K562 (cell line): ENCODE measurements around the gene ICAM2. TPM values are rescaled to one million over a fixed set of nuclear protein-coding genes. Genes with fewer than 3 reads are reported as not detected.

Experiments
- ATAC-seq: fragments of 200-7000 bp; cut with Tn5 transposase; 3 replicates; pipeline ENCODE4 v1.9.1; 2020; ENCODE audit warnings: moderate library complexity
- BruUV-seq: library from RNA; stranded (reverse); fragments of 400-500 nt; replicated peaks from 2 replicates; lab custom pipeline; 2021; lab: Mats Ljungman, UMichigan
- CTCF ChIA-PET: fragments of 300-600 bp; formaldehyde crosslinking; extraction: SDS; loops from one replicate; lab custom pipeline; 2021; ENCODE audit warnings: low intra/inter-chr PET ratio; lab: Yijun Ruan, JAX
- POLR2A ChIA-PET: fragments of 300-600, 350-650 bp; sonication (Branson Sonifier 250); formaldehyde crosslinking; extraction: SDS; loops from one replicate; lab custom pipeline; 2021; ENCODE audit warnings: antibody characterized with exemption, inconsistent platforms; lab: Yijun Ruan, JAX
- DNase-seq, 4 experiments: peaks; one replicate each; pipeline versions ENCODE4 v3.0.0 to v3.0.0-alpha.2; 2011 to 2018; ENCODE audit warnings: low spot score in 3 of 4, mixed read lengths in 3 of 4; ENCODE audit errors: extremely low read depth in 1 of 4
- FAIRE-seq: peaks from 2 replicates; lab custom pipeline; 2011; peaks lifted over from hg19 to GRCh38; lab: Jason Lieb, UNC
- H2AFZ ChIP-seq: 2 replicates; pipeline ENCODE4 v1.6.0; 2011; ENCODE audit warnings: low read depth, low read length, control low read depth, inconsistent platforms
- H3K27ac ChIP-seq: fragments of 200-600 bp; 3 replicates; pipeline ENCODE4 v1.8.0; 2011; ENCODE audit warnings: low read depth, mild to moderate bottlenecking, control low read depth, inconsistent platforms, low read length, moderate library complexity, mixed read lengths; ENCODE audit errors: extremely low read depth
- H3K27me3 ChIP-seq, 2 experiments: fragments of 300-600 bp in 1 of 2; 2 replicates in 1 of 2; 3 replicates in 1 of 2; pipeline versions ENCODE4 v1.6.0 to v1.8.0; 2011; ENCODE audit warnings: inconsistent platforms in 2 of 2, low read length in 2 of 2, mild to moderate bottlenecking in 1 of 2, mixed read lengths in 1 of 2, moderate library complexity in 1 of 2; ENCODE audit not compliant: control insufficient read depth in 2 of 2, insufficient read depth in 2 of 2
- H3K36me3 ChIP-seq: fragments of 300-600 bp; 3 replicates; pipeline ENCODE4 v1.8.0; 2011; ENCODE audit warnings: mild to moderate bottlenecking, low read length, inconsistent platforms; ENCODE audit not compliant: control insufficient read depth, insufficient read depth
- H3K4me1 ChIP-seq, 2 experiments: fragments of 200-600 bp in 1 of 2; replicated peaks in 1 of 2; 2 replicates in 1 of 2; 3 replicates in 1 of 2; pipeline versions ENCODE4 v1.5.1 to v1.8.0; 2011; ENCODE audit warnings: inconsistent platforms in 2 of 2, low read length in 2 of 2, mild to moderate bottlenecking in 1 of 2, mixed read lengths in 1 of 2, moderate library complexity in 1 of 2; ENCODE audit not compliant: control insufficient read depth in 2 of 2, insufficient read depth in 2 of 2
- H3K4me2 ChIP-seq: 2 replicates; pipeline ENCODE4 v1.6.1; 2011; ENCODE audit warnings: low read length, control low read depth, inconsistent platforms, mixed read lengths; ENCODE audit not compliant: insufficient read depth
- H3K4me3 ChIP-seq: fragments of 200-600 bp; sonication (generic), shearing (Covaris generic); 2 replicates; pipeline ENCODE4 v1.5.1; 2016; ENCODE audit warnings: control low read depth, inconsistent platforms
- H3K79me2 ChIP-seq: fragments of 200-600 bp; 3 replicates; pipeline ENCODE4 v1.8.0; 2011; ENCODE audit warnings: low read length, inconsistent platforms; ENCODE audit not compliant: control insufficient read depth, insufficient read depth
- H3K9ac ChIP-seq, 2 experiments: 2 replicates each; pipeline versions ENCODE4 v1.6.0 to v1.6.1; 2011; ENCODE audit warnings: low read depth in 2 of 2, low read length in 2 of 2, control low read depth in 1 of 2, inconsistent platforms in 1 of 2, mild to moderate bottlenecking in 1 of 2, mixed read lengths in 1 of 2; ENCODE audit not compliant: insufficient read depth in 1 of 2
- H3K9me1 ChIP-seq: one replicate; pipeline ENCODE4 v1.6.0; 2011; ENCODE audit warnings: inconsistent platforms, mild to moderate bottlenecking, low read length, moderate library complexity; ENCODE audit not compliant: control insufficient read depth, insufficient read depth
- H3K9me3 ChIP-seq: replicated peaks from 2 replicates; pipeline ENCODE4 v1.5.1; 2011; ENCODE audit warnings: low read depth, low read length, inconsistent platforms; ENCODE audit not compliant: control insufficient read depth, insufficient read depth
- H4K20me1 ChIP-seq: replicated peaks from 2 replicates; pipeline ENCODE4 v1.6.1; 2011; ENCODE audit warnings: low read length, inconsistent platforms, mixed read lengths; ENCODE audit not compliant: control insufficient read depth, insufficient read depth
- CTCFL ChIP-seq: IDR thresholded peaks from 2 replicates; pipeline ENCODE4 v1.6.1; 2011; ENCODE audit warnings: borderline replicate concordance, low read depth, mild to moderate bottlenecking, moderate library complexity, low read length; ENCODE audit not compliant: insufficient read depth, poor library complexity, severe bottlenecking
- HNRNPLL ChIP-seq: fragments of 200-400 bp; formaldehyde crosslinking; IDR thresholded peaks from 2 replicates; pipeline ENCODE4 v1.6.1; 2017; ENCODE audit warnings: low read length, low read depth, mild to moderate bottlenecking; ENCODE audit not compliant: poor library complexity, severe bottlenecking
- MYNN ChIP-seq, 2 experiments: sonication (generic); formaldehyde crosslinking in 1 of 2; IDR thresholded peaks; 2 replicates each; pipeline versions ENCODE4 v1.5.0 to v1.6.1; 2016 to 2020; ENCODE audit warnings: antibody characterized with exemption in 1 of 2, missing genetic modification reagents in 1 of 2
- PHF21A ChIP-seq: fragments of 450-650 bp; IDR thresholded peaks from 2 replicates; pipeline ENCODE4 v1.6.1; 2017; ENCODE audit warnings: low read depth, borderline replicate concordance
- POLR3A ChIP-seq: IDR thresholded peaks from 2 replicates; pipeline ENCODE4 v1.6.1; 2011; ENCODE audit warnings: borderline replicate concordance, mild to moderate bottlenecking, moderate library complexity; ENCODE audit not compliant: insufficient read length, insufficient read depth; ENCODE audit errors: extremely low read depth
- SAFB ChIP-seq: fragments of 200-400 bp; formaldehyde crosslinking; IDR thresholded peaks from 2 replicates; pipeline ENCODE4 v1.6.1; 2017; ENCODE audit warnings: low read depth, low read length, borderline replicate concordance
- U2AF1 ChIP-seq: fragments of 200-400 bp; formaldehyde crosslinking; optimal IDR thresholded peaks from 2 replicates; pipeline ENCODE3; 2017; ENCODE audit warnings: mild to moderate bottlenecking, low read depth, low read length, moderate library complexity
- ZC3H11A ChIP-seq: IDR thresholded peaks from 2 replicates; pipeline ENCODE4 v1.6.1; 2012; ENCODE audit warnings: low read depth, low read length, improper control_type of control experiment
- WGBS: fragments of 100-300 bp; shearing (Covaris generic); methylation state at CpG from one replicate; pipeline ENCODE4 v1.1.6; 2016; ENCODE audit warnings: low coverage, mixed read lengths; ENCODE audit not compliant: insufficient coverage; ENCODE audit errors: missing lambda C conversion rate; 5-methylcytosine and 5-hydroxymethylcytosine counted together
- in situ Hi-C: fragments of 300-500 bp; cut with MboI; formaldehyde crosslinking; loops from 4 replicates; pipeline ENCODE4 v1.15.0; 2018; ENCODE audit warnings: inconsistent platforms, mixed read lengths
- intact Hi-C: fragments of 100-400 bp; cut with micrococcal nuclease; formaldehyde crosslinking; loops from 2 replicates; pipeline ENCODE4 v1.14.2; 2022
- polyA plus RNA-seq, 8 experiments: library from polyadenylated mRNA; depleted of rRNA in 4 of 8; stranded (reverse) in 5 of 8; unstranded in 3 of 8; fragments of >200 nt; fragmentation: Nextera tagmentation in 2 of 8; fragmentation: Illumina TruSeq in 1 of 8; extraction: Ambion mirVana in 2 of 8; extraction: Trizol in 1 of 8; gene quantifications; 2 replicates each; pipeline versions ENCODE4 v1.2.1 to v1.2.3, GENCODE V29; 2011 to 2014; ENCODE audit warnings: inconsistent platforms in 1 of 8, missing spikeins in 1 of 8
- total RNA-seq, 7 experiments: library from RNA; depleted of rRNA in 6 of 7; stranded (reverse); fragments of >200 nt in 6 of 7; fragmentation: Illumina TruSeq in 2 of 7; extraction: Trizol in 2 of 7; gene quantifications; 2 replicates each; pipeline versions ENCODE4 v1.2.1 to v1.2.3, GENCODE V29; 2011 to 2021; ENCODE audit warnings: low replicate concordance in 1 of 7

Gene ICAM2
- total and polyA plus RNA-seq, 9 of the 15 experiments (the other 6 are each of a cell fraction or from before 2014, with no cell fraction given), result 37.9 to 89.4 (median 60.6) TPM

- POLR2A ChIA-PET, result no interaction called here
Observed at GRCh38 chr17:64051153-64051552, 30.7 kb upstream of the ICAM2 start.

More at GRCh38 chr17:64051153-64051552, 30.7 kb upstream of the ICAM2 start:
- Histone ChIP-seq H3K27me3 (no peaks in the 10 kb centered on the region), H4K20me1 (no peaks in the 10 kb centered on the region), H3K9ac (no peak overlapping the region), H3K9me3 (no peaks in the 10 kb centered on the region), H3K27ac (no peak overlapping the region), H3K9me1 (no peaks in the 10 kb centered on the region), H3K4me3 (no peak overlapping the region), H3K36me3 (peaks cover 55% of the 10 kb centered on the region; the same call in 2 of the 3 replicates), H3K4me1 (no peaks in the 10 kb centered on the region; a peak in 1 of 5 replicates), H3K4me2 (no peak overlapping the region), H3K79me2 (no peaks in the 10 kb centered on the region), H2AFZ (no peak overlapping the region)
- intact Hi-C loops (no loop called here), in situ Hi-C loops (no loop called here)
- BruUV-seq, result no TSS peak
- DNase-seq, result no peak
- ATAC-seq, result no peak
- whole genome bisulfite sequencing, result 0% methylated on average over 1 of the region's 1 CpG
- CTCF ChIA-PET, result no interaction called here
- TF ChIP-seq SAFB, result no peak
- TF ChIP-seq ZC3H11A, result no peak
- TF ChIP-seq PHF21A, result no peak
- TF ChIP-seq POLR3A, result no peak
- no peak for TF ChIP-seq HNRNPLL
- no peak for TF ChIP-seq CTCFL
- TF ChIP-seq U2AF1, result no peak
- no peak for TF ChIP-seq MYNN (IDR thresholded peaks at IDR 0.05)
- no peak for TF ChIP-seq MYNN (CRISPR knock-in tag; IDR thresholded peaks at IDR 0.05)
- FAIRE-seq, result no peak
